WTC11 (cell line): Measurements from ENCODE around the gene KLK13. TPM values are rescaled to one million over a fixed set of nuclear protein-coding genes. Genes with fewer than 3 reads are reported as not detected.
A peak's percentile ranks its signal among the peaks of the same experiment; 100 is the strongest.

ENCODE experiments used
- ATAC-seq: fragments of 200-7000 bp; cut with Tn5 transposase; 2 replicates; pipeline ENCODE4 v1.10.0; 2021; ENCODE audit warnings: mild to moderate bottlenecking, moderate library complexity
- CTCF ChIA-PET: fragments of 300-600 bp; sonication (Branson Sonifier 250); formaldehyde crosslinking; loops from one replicate; lab custom pipeline; 2021; ENCODE audit warnings: antibody characterized with exemption; lab: Charles Lee
- POLR2A ChIA-PET: fragments of 350-600 bp; sonication (Branson Sonifier 250); formaldehyde crosslinking; loops from one replicate; lab custom pipeline; 2021; ENCODE audit warnings: antibody characterized with exemption; lab: Charles Lee
- DNase-seq: peaks from one replicate; pipeline ENCODE4 v3.0.0; 2021; ENCODE audit warnings: low spot score
- H3K27ac Mint-ChIP-seq: 2 replicates; pipeline ENCODE4 v1.8.0; 2021; ENCODE audit warnings: mixed read lengths
- H3K27me3 Mint-ChIP-seq: 2 replicates; pipeline ENCODE4 v1.8.0; 2021; ENCODE audit warnings: low read depth, mild to moderate bottlenecking, moderate library complexity, mixed read lengths
- H3K36me3 Mint-ChIP-seq: 2 replicates; pipeline ENCODE4 v1.8.0; 2021; ENCODE audit warnings: mixed read lengths
- H3K4me1 Mint-ChIP-seq: 2 replicates; pipeline ENCODE4 v1.8.0; 2022; ENCODE audit warnings: mixed read lengths
- H3K4me3 Mint-ChIP-seq: 2 replicates; pipeline ENCODE4 v1.8.0; 2021; ENCODE audit warnings: mild to moderate bottlenecking, moderate library complexity, mixed read lengths
- H3K9me3 Mint-ChIP-seq: 2 replicates; pipeline ENCODE4 v1.8.0; 2021; ENCODE audit warnings: mixed read lengths
- ATF3 ChIP-seq: sonication (generic); formaldehyde crosslinking; conservative IDR thresholded peaks from 2 replicates; pipeline ENCODE4 v1.8.1; 2022; ENCODE audit warnings: mild to moderate bottlenecking, missing genetic modification reagents
- FOXP1 ChIP-seq: sonication (generic); formaldehyde crosslinking; IDR thresholded peaks from 2 replicates; pipeline ENCODE4 v1.8.0; 2022; ENCODE audit warnings: missing genetic modification reagents, mild to moderate bottlenecking, moderate library complexity, borderline replicate concordance
- FOXP4 ChIP-seq: sonication (generic); formaldehyde crosslinking; IDR thresholded peaks from 2 replicates; pipeline ENCODE4 v1.8.0; 2022; ENCODE audit warnings: mild to moderate bottlenecking, missing genetic modification reagents
- HMGXB4 ChIP-seq: sonication (generic); formaldehyde crosslinking; IDR thresholded peaks from 2 replicates; pipeline ENCODE4 v1.8.1; 2023; ENCODE audit warnings: mild to moderate bottlenecking, moderate library complexity, missing genetic modification reagents
- NFYB ChIP-seq: sonication (generic); formaldehyde crosslinking; conservative IDR thresholded peaks from 2 replicates; pipeline ENCODE4 v1.8.0; 2022; ENCODE audit warnings: low read depth, missing genetic modification reagents
- PRDM15 ChIP-seq: sonication (generic); formaldehyde crosslinking; IDR thresholded peaks from 2 replicates; pipeline ENCODE4 v1.8.0; 2022; ENCODE audit warnings: missing genetic modification reagents
- RELA ChIP-seq: sonication (generic); formaldehyde crosslinking; IDR thresholded peaks from 2 replicates; pipeline ENCODE4 v1.8.1; 2022; ENCODE audit warnings: missing genetic modification reagents, mild to moderate bottlenecking, borderline replicate concordance
- SP1 ChIP-seq: sonication (generic); formaldehyde crosslinking; conservative IDR thresholded peaks from 2 replicates; pipeline ENCODE4 v1.8.1; 2022; ENCODE audit warnings: missing genetic modification reagents
- ZBTB21 ChIP-seq: sonication (generic); formaldehyde crosslinking; IDR thresholded peaks from 2 replicates; pipeline ENCODE4 v1.8.1; 2023; ENCODE audit warnings: mild to moderate bottlenecking, missing genetic modification reagents, borderline replicate concordance
- ZNF138 ChIP-seq: sonication (generic); formaldehyde crosslinking; conservative IDR thresholded peaks from 2 replicates; pipeline ENCODE4 v1.8.1; 2022; ENCODE audit warnings: mild to moderate bottlenecking, moderate library complexity, missing genetic modification reagents
- ZNF416 ChIP-seq: fragments of 250-450 bp; sonication (Bioruptor Pico); IDR thresholded peaks from 2 replicates; pipeline ENCODE4 v1.9.0; 2021; ENCODE audit warnings: mild to moderate bottlenecking, inconsistent platforms
- ZNF532 ChIP-seq: fragments of 250-450 bp; sonication (Bioruptor Pico); IDR thresholded peaks from 2 replicates; pipeline ENCODE4 v1.9.0; 2021; ENCODE audit warnings: mild to moderate bottlenecking, borderline replicate concordance
- total RNA-seq: library from RNA; stranded (reverse); gene quantifications from 3 replicates; pipeline ENCODE4 v1.2.3, GENCODE V29; 2021
- TF ChIP-seq, protein P1 (sequence below): sonication (generic); formaldehyde crosslinking; IDR thresholded peaks from 2 replicates; pipeline ENCODE4 v1.8.1; 2022; ENCODE audit warnings: missing genetic modification reagents, borderline replicate concordance

KLK13 gene
- total RNA-seq, 1 experiment from 2014 or later = 3.1 TPM

DNA sequence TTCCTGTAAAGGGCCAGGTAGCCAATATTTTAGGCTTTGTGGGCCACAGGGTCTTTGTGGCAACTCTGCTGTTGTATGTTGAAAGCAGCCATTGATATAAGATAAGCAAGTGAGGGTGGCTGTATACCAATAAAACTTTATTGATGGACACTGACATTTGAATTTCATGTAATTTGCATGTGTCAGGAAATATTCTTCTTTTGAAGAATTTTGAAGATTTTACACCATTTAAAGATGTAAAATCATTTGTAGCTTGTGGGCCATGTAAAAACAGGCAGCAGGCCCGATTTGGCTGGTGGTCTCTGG, 45.7 kb upstream of the KLK13 start (continued):
- TF ChIP-seq FOXP1 (CRISPR knock-in tag) (no peak), ZNF138 (CRISPR knock-in tag) (no peak), ZNF416 (CRISPR knock-in tag) (no peak), ZBTB21 (CRISPR knock-in tag) (no peak)
- TF ChIP-seq, all 79 proteins: peak for 0

DNA sequence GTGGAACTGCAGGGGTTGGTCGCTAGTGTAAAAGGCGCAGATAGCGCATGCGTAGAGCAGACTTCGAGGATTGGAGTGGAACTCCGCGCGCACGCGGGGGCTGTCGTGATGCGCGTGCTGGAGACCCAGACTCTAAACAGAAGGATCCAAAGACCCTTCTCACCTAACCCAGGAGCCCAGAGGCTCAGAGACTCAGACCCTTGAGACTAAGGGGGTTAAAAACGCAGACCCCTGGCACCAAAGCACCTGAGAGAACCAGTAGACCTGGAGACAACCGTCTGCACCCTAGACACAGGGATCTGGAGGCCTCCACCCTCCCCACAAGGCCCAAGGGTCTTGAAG, 43.9 kb upstream of the KLK13 start:
- Mint-ChIP-seq H3K4me3 (peak overlapping the region; percentile 90), H3K4me1 (peaks cover 8% of the 10 kb centered on the region), H3K27ac (no peak overlapping the region), H3K9me3 (no peaks in the 10 kb centered on the region), H3K27me3 (peaks cover 9% of the 10 kb centered on the region), H3K36me3 (no peaks in the 10 kb centered on the region)
- ATAC-seq = no peak
- TF ChIP-seq HMGXB4 (CRISPR knock-in tag) = no peak
- no peak for TF ChIP-seq ATF3
- TF ChIP-seq PRDM15 (CRISPR knock-in tag) = no peak
- no peak for TF ChIP-seq NFYB (CRISPR knock-in tag)
- CTCF ChIA-PET = interaction anchor here (1.1 to 1.4 kb wide), 2 partner anchors 14 to 150 kb away, joined by 3 to 4 read pairs; no protein-coding TSS in a partner anchor
- POLR2A ChIA-PET = interaction anchor here (0.7 kb wide), 1 partner anchor 52 kb away, joined by 9 read pairs; no protein-coding TSS in a partner anchor
- no peak for DNase-seq

- CTCF ChIA-PET = interaction anchor here (1.1 to 1.4 kb wide), 2 partner anchors 14 to 151 kb away, joined by 3 to 4 read pairs; no protein-coding TSS in a partner anchor
- peak within 1 kb of the TSS; percentile 75 for H3K27ac Mint-ChIP-seq
- H3K9me3 Mint-ChIP-seq = no peaks in the 10 kb centered on the region
- no peaks in the 10 kb centered on the region for H3K36me3 Mint-ChIP-seq
- H3K4me1 Mint-ChIP-seq = peaks cover 8% of the 10 kb centered on the region
- peak within 1 kb of the TSS; percentile 90 for H3K4me3 Mint-ChIP-seq
- DNase-seq (peak; percentile 98), ATAC-seq (peak; percentile 97)
- peaks cover 9% of the 10 kb centered on the region for H3K27me3 Mint-ChIP-seq
- POLR2A ChIA-PET = no interaction called here
- TF ChIP-seq FOXP4 (CRISPR knock-in tag) = 0 out of 2 replicates have a peak, but pooled peaks have one; percentile 20
- TF ChIP-seq RELA (CRISPR knock-in tag) = no peak
- TF ChIP-seq, protein P1, sequence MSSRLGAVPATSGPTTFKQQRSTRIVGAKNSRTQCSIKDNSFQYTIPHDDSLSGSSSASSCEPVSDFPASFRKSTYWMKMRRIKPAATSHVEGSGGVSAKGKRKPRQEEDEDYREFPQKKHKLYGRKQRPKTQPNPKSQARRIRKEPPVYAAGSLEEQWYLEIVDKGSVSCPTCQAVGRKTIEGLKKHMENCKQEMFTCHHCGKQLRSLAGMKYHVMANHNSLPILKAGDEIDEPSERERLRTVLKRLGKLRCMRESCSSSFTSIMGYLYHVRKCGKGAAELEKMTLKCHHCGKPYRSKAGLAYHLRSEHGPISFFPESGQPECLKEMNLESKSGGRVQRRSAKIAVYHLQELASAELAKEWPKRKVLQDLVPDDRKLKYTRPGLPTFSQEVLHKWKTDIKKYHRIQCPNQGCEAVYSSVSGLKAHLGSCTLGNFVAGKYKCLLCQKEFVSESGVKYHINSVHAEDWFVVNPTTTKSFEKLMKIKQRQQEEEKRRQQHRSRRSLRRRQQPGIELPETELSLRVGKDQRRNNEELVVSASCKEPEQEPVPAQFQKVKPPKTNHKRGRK = no peak
- no peak for TF ChIP-seq HMGXB4 (CRISPR knock-in tag)
- peak; percentile 85 for TF ChIP-seq SP1 (CRISPR knock-in tag)
- TF ChIP-seq ZNF532 (CRISPR knock-in tag) = no peak
These were observed 43.3 kb upstream of the KLK13 start, which contains the start of gene CTU1 for GRCh38 chr19:51108066-51108804. TSS of gene CTU1 (minus strand) at chr19:51108409. CDS start at chr19:51104569, 3,840 bp downstream.
